Choroid plexus epithelial cell (primary cell): Measurements from ENCODE around the gene AKAP9.

Experiments
- DNase-seq: peaks from one replicate; pipeline ENCODE4 v3.0.0-alpha.2; 2010; ENCODE audit warnings: low read depth
- H3K4me3 ChIP-seq: 2 replicates; pipeline ENCODE4 v1.5.1; 2011; ENCODE audit warnings: low read depth, mild to moderate bottlenecking, control low read depth, low read length, moderate library complexity
- TF ChIP-seq, protein P1 (sequence below): conservative IDR thresholded peaks from 2 replicates; pipeline ENCODE4 v1.5.1; 2011; ENCODE audit warnings: low read depth, mild to moderate bottlenecking, control low read depth, inconsistent platforms, low read length, moderate library complexity

AKAP9 gene

DNA sequence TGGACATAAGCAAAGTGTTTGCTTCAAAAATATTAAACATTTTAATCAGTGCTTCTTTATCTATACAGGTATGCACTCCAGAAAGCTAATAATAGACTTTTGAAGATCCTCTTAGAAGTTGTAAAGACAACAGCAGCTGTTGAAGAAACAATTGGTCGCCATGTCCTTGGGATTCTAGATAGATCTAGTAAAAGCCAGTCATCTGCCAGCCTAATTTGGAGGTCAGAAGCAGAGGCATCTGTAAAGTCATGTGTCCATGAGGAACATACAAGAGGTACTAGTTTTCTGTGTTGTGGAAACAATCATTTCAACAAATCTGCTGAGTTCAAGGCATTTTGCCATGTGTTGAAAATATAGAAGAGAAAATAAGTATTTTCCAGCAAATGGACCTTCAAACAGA is 104.3 kb downstream of the AKAP9 start:
- TF ChIP-seq, protein P1, sequence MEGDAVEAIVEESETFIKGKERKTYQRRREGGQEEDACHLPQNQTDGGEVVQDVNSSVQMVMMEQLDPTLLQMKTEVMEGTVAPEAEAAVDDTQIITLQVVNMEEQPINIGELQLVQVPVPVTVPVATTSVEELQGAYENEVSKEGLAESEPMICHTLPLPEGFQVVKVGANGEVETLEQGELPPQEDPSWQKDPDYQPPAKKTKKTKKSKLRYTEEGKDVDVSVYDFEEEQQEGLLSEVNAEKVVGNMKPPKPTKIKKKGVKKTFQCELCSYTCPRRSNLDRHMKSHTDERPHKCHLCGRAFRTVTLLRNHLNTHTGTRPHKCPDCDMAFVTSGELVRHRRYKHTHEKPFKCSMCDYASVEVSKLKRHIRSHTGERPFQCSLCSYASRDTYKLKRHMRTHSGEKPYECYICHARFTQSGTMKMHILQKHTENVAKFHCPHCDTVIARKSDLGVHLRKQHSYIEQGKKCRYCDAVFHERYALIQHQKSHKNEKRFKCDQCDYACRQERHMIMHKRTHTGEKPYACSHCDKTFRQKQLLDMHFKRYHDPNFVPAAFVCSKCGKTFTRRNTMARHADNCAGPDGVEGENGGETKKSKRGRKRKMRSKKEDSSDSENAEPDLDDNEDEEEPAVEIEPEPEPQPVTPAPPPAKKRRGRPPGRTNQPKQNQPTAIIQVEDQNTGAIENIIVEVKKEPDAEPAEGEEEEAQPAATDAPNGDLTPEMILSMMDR, result no peak

GRCh38 chr7:92051655-92052054 is 111.0 kb downstream of the AKAP9 start:
- TF ChIP-seq, protein P1, result no peak
- DNase-seq, result no peak
- no peak overlapping the region for H3K4me3 ChIP-seq

More for the DNA sequence above, 104.3 kb downstream of the AKAP9 start:
- no peak overlapping the region for H3K4me3 ChIP-seq
- no peak for DNase-seq

GRCh38 chr7:92052159-92052558 is 111.5 kb downstream of the AKAP9 start:
- DNase-seq, result no peak
- no peak overlapping the region for H3K4me3 ChIP-seq
- TF ChIP-seq, protein P1, result no peak

DNA sequence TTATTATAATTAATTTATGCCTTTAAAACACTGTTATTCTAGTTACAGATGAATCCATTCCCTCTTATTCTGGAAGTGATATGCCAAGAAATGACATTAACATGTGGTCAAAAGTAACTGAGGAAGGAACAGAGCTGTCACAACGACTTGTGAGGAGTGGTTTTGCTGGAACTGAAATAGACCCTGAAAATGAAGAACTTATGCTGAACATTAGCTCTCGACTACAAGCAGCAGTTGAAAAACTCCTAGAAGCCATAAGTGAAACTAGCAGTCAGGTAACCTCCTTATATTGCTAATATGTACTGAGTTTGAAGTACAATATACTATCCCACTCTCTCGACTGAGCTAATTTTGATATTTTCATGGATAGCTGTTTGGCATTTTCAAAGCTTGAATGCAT is 112.0 kb downstream of the AKAP9 start:
- DNase-seq, result no peak
- H3K4me3 ChIP-seq, result no peak overlapping the region
- TF ChIP-seq, protein P1, result no peak

DNA sequence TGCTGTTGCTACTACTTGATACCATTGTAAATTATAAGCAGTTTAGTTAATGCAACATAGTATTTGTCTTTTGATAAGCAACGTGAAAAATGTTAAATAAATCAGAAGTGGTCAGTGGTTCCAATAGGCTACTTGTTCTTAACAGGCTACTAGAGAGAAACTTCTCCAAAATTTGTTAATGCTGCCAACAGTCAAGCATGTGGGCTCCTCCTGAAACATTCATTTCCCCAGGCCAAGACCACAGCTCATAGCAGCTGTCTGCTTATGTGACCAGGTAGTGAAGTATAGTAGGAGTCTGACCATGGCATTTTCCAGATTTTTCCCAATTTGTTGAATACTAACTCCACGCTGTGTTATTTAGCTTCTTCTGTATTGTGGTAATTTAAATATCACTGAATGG is 112.7 kb downstream of the AKAP9 start:
- TF ChIP-seq, protein P1, result no peak

GRCh38 chr7:92056286-92056685 is 115.6 kb downstream of the AKAP9 start:
- no peak for DNase-seq

More for the DNA sequence above, 112.7 kb downstream of the AKAP9 start:
- H3K4me3 ChIP-seq, result no peak overlapping the region
- no peak for DNase-seq

DNA sequence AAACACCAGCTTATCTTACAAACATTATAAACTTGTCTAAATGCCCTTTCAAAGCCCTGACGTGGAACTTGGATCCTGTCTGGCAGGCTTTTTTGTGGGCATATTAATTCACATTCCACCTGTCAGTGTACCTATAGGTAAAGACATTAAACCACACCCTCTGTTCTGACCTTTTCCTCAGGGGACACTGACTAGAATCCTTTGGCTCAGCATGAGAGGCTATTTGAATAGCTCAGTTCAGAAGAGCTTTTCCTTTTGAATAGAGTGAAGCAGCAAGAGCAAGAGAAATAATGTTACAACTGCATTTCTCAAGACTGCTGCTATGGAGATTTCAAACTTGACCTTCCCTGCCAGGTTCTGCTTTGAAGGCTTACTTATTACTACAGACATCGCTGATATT is 116.7 kb downstream of the AKAP9 start:
- TF ChIP-seq, protein P1, result no peak
- H3K4me3 ChIP-seq, result no peak overlapping the region
- peak; percentile 37 for DNase-seq

More at GRCh38 chr7:92056286-92056685, 115.6 kb downstream of the AKAP9 start:
- H3K4me3 ChIP-seq, result no peak overlapping the region
- TF ChIP-seq, protein P1, result no peak
